Ovary (tissue), 3 donors: ENCODE results near the gene C15orf62.

ENCODE experiments used
- CTCF ChIP-seq, 3 donors: fragments of 450-650 bp in 2 of 3; fragments of 200-600 bp in 1 of 3; IDR thresholded peaks; one replicate each; pipeline versions ENCODE4 v1.5.1 to v1.8.0; 2016 to 2022; ENCODE audit warnings: antibody characterized with exemption in 3 of 3, mild to moderate bottlenecking in 1 of 3
- EP300 ChIP-seq: sonication (generic); formaldehyde crosslinking; IDR thresholded peaks from one replicate; pipeline ENCODE4 v1.6.1; 2017; ENCODE audit warnings: antibody characterized with exemption
- POLR2A ChIP-seq: fragments of 450-650 bp; IDR thresholded peaks from one replicate; pipeline ENCODE4 v1.6.1; 2017; ENCODE audit warnings: antibody characterized with exemption, mild to moderate bottlenecking, moderate library complexity
- donor health status: DM: no; HTN: no; CAD: no.

DNA sequence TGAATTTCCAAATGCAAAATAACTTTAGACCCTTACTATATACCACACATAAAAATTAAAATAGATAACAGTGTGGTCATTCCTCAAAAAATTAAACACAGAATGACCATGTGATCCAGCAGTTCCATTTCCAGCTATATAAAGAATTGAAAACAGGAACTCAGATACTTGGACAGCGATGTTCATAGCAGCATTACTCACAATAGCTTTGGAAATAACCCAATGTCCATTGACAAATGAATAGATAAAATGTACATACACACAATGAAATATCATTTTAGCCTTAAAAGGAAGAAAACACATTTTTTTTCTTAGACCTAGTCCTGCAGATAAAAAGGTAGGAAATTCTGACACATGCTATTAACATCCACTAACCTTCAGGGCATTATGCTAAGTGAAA is 48.1 kb upstream of the C15orf62 start:
- TF ChIP-seq EP300 (no peak), CTCF (IDR thresholded peaks at IDR 0.05) (no peak), POLR2A (no peak)
